GM21390 (cell line): ENCODE data around the gene GRK6.
A peak's percentile ranks its signal among the peaks of the same experiment; 100 is the strongest.

ENCODE experiments used
- ATAC-seq: cut with Tn5 transposase; IDR thresholded peaks from one replicate; pipeline ENCODE4 v1.9.1; 2021; ENCODE audit not compliant: unreplicated experiment

The GRK6 gene

DNA sequence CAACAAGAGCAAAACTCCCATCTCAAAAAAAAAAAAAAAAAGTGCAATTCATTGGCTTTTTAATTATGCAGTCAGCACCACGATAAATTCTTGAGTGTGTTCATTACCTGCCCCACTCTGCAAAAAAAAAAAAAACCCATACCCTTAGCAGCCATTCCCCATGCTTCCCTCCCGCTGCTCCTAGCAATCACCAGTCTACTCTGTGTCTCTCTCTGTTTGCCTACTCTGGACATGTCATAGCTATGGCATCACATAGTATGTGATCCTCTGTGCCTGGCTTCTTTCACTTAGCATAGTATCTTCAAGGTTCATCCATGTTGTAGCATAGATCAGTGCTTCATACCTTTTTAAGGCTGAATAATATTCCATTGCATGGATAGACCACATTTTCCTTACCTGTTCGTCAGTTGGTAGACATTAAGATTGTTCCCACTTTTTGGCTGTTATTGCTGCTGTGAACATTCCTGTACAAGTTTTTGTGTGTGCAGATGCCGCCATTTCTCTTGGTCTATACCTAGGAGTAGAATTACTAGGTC lies 13.1 kb downstream of the GRK6 start:
- no peak for ATAC-seq

DNA sequence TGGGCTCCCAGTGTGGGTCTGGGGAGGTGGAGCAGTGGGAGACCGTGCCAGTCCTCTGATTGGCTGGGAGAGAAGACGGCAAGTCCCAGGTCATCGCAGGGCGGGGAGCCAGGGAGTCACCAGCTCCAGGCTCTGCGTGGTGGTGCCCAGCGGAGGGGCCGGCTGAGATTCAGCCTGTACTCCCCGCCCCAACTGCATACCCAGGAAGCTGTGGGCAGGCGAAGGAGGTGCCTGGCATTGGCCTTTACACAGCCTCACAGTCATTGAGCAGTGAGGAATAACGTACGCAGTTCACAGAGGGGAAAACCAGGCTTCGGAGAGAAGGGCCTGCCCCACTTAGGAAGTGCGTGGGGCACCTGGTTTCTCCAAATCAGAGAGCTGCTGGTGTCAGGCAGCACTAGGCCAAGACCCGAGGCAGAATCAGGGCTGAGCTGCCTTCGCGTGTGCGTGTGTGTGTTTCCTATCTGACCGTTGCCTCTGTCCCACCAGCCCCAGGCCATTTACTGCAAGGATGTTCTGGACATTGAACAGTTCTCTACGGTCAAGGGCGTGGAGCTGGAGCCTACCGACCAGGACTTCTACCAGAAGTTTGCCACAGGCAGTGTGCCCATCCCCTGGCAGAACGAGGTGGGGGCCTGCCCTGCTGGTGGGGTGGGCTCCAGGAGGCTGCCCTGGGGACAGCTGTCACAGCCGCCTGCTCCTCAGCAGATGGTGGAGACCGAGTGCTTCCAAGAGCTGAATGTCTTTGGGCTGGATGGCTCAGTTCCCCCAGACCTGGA lies 13.9 kb downstream of the GRK6 start:
- ATAC-seq, result no peak

DNA sequence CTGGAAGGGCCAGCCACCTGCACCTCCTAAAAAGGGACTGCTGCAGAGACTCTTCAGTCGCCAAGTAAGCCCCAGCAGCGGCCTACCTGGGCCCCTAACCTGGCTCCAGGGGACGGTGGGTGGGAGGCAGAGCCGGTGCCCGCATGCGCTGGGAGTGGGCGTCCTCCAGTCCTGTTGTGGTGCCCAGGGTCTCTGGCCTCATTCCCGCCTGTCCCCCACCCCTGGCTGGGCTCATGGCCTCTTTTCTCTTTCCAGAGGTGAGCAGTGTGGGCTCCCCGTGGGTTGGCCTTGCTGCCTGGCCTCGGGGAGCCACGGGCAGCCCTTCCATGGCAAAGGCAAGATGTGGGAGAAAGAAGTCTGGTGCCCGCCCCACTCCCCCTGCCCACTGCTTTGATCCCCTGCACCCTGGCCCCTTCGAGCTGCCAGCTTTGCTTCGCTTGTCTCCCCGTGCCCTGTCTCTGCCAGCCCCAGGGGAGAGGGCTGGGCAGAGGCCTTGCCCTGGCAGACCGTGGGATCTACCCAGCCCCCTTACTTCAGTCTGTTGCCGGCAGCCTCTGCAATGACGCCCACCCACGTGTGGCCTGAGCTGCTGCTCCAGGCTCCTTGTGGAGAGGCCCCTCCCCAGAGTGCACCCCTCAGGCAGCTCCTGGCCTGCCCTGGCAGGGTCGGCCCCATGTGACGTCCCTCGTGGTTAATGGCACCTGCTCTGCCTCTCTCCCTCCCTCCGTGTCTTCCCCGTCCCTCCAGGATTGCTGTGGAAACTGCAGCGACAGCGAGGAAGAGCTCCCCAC lies 14.7 kb downstream of the GRK6 start:
- no peak for ATAC-seq

DNA sequence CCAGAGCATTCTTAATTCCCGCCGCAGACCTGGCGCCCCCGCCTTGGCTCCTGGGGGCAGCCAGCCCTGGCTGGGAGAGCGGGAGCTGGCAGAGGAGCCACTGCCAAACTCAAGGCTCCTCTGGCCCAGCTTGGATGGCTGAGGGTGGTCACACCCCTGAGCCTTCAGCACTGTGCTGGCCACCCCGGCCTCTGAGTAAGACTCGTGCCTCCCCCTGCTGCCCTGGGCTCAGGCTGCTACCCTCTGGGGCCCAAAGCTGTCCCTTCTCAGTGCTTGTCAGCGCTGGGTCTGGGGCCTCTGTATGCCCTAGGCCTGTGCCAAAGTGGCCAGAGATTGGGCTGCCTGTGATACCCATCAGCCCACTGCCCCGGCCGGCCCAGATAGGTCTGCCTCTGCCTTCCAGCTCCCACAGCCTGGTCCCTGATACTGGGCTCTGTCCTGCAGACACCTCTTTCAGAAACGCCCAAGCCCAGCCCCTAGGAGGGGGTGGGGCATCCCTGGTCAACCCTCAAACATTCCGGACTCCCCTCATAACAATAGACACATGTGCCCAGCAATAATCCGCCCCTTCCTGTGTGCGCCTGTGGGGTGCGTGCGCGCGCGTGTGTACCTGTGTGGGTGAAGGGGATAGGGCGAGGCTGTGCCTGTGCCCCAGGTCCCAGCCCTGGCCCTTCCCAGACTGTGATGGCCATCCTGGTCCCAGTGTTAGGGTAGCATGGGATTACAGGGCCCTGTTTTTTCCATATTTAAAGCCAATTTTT lies 15.8 kb downstream of the GRK6 start:
- no peak for ATAC-seq

DNA sequence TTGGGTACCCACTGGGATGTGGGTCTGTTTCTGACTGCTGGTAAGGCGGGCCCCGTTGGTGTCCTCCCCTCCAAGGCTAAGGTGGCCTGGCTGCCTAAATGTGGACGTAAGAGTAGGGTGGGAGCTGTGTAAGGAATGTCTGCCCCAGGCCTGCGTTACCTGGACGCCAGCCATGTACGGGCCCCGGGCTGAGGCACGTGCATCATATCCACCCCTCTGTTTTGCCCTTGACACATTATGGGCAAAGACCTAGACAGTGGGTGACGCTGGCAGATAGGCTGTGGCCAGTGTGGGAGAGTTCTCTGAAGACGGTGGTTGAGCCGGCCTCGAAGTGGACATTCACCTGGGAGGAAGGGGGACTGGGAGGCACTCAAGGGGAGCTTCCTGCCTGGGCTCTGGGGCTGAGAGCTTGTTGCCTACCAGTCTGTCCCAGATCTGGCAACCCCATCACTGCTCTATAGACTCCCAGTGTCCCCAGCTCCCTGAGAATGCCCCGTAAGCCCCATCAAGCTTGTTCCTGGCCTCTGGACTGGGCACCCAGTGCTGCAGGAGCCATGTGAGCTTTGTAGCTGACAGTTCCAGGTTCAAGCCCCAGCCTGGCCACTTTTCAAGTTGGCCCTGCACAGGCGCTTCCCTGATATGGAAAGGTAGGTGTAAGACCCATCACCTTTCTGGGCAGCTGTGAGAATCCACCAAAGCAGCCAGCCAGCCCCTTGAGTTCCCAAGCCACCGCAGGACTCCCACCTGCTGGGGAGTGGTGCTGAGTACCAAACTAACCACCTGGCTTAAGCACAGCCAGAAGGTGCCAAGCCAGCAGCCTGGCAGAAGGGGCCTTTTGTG lies 16.9 kb downstream of the GRK6 start:
- ATAC-seq, result no peak

DNA sequence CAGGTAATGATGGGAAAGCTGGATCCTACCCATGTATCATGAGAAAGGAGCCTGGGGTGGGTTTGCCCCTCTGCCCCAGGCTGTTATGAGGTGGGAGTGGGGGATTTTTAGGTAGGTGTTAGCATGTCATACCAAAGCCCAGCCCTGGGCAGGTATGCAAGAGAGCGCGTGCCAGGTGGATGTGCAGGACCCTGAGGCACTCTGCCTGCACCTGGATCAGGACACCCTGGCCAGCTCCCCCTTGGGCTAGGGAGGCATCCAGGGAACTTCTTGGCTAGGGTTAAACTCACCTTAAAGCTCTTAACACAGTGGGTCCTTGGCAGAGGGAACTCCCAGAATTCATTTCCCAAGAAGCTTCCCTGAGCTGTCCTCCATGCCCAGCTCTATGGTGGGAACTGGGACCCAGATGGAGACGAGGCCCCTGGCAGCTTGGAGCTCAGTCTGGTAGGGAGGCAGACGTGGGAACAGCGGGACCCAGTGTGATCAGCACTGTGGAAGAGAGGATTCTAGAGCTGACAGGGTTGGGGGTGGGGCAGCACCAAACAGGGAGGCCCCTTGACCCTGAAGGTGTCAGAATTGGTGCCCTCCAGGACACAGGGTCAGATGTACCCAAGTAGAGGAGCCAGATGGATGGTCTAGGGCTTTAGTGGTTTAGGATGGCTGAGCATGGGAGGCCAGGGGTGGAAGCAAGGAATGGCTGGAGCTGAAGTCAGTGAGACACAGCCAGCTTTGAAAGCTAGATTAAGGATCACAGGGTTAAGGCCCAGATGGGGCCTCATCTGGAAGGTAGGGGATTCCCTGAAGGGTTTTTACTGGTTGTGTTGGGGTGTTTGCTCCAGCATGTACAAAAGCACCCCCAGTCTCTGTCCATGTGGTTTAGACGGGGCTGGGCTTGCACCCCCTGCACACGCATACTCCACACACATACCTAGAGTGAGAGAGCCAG lies 17.9 kb downstream of the GRK6 start:
- no peak for ATAC-seq

DNA sequence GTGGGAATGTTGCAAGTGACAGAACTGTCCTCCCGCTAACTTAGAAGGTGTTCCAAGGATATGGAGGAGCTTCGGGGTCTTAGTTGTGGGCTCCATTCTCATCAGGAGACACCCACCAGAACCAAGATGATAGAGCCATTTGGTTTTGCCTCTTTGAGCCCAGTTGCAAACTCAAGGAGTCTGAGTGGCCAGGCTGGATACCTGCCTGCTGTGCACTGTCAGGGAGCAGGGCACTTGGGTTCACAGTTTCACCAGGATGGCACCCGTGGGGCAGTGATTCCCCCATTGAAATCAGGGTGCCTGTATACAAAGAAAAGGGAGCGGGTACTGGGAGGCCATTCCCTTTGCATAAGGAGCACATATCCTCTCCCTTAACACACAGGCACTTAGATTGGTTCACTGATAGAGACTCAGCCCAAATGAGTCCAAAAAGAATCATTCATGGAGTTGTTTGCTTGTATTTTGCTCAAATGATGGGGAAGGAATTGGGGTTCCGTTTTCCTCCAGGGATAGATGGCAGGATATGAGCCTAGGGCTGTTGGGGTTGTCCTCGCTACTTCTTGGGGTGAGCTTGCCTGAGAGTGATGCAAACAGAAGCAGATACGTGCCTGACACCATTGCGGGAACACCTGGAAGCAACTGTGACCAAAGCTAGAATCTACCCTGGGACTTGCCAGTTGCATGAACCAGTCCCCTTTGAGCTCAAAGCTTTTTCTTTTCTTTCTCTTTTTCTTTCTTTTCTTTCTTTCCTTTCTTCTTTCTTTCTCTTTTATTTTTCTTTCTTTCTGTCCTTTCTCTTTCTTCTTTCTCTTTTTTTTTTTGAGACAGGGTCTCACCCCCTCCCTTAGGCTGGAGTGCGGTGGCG lies 18.8 kb downstream of the GRK6 start:
- no peak for ATAC-seq

DNA sequence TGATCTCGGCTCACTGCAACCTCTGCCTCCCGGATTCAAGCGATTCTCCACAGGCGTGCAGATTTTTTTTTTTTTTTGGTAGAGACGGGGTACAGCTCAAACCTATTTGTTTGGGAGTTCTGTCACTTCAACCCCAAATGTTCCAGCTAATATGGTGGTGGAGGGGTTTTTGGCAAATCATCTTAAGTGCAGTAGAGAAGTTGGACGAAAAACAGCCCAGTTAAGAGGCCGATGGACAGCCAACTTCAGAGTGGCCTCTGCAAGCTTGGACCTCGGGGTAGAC lies 19.4 kb downstream of the GRK6 start:
- no peak for ATAC-seq

DNA sequence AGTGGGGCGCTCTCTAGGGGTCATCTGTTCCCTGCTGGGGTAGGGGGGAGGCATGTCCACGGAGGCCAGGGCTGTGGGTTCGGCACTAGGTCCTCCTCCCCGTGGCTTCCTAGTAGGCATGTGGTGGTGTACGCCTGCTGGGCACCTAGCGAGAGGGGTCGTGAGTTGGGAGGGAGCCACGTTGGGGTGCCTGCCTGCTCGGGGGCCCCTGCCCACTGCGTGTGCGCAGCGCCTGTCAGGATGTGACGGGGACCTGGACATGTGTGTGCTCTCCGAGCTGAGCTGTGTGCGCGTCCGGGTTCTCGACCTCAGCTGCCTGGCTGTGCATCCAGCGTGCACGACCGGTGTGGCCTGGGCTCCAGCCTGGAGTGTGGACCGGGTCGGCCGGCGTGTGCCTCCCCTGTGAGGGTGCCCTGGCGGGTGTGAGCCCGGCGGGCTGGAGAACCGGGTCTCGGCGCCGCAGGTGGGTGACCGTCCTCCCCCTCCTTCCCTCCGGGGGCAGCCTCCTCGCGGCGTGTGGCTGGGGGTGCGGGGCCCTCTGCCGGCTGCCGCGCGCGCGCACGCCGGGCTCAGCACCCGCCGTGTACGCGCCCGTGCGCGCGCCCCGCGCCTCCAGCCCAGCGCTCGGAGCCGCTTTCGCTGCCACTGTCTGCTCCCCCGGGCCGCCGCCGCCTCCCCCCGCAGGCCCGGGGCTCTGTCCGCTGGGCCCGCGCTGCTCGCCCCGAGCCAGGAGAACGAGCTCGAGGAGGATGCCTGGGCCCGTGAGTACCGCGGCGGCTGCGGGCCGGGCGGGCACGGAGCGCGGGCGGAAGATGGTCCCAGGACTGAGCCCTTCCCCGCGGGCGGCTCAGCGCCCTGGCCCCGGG lies 20.0 kb downstream of the GRK6 start, which contains the start of gene PRR7:
TSS of gene PRR7 (plus strand) at position 615 of the 866 bp plus-strand sequence. CDS start 8,254 bp downstream, outside the sequence.
- peak; percentile 51 for ATAC-seq

DNA sequence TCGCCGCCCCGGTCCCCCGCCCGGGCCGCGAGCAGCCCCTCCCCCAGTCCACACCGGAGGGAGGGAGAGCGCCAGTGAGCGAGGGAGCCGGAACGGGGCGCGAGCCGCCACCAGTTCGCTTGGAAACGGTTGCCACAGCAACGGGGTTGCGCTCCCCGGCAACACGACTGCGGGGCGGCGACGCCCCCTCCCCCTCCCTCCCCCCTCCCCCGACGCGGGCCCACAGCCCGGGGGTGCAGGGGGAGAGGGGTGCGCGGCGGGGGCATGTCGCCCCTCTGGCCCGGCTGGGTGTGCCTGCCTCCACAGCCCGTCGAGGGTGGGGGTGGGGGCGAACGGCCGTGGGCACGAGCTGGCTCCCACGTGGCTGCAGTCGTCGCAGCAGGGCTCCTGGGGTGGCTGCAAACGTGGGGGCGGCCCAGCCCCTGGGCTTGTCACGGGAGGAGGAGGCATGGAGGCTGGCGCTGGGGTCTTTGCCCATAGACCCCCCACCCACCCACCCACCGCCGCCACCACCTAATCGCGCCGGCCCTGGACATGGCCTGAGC lies 20.7 kb downstream of the GRK6 start:
- peak; percentile 39 for ATAC-seq

DNA sequence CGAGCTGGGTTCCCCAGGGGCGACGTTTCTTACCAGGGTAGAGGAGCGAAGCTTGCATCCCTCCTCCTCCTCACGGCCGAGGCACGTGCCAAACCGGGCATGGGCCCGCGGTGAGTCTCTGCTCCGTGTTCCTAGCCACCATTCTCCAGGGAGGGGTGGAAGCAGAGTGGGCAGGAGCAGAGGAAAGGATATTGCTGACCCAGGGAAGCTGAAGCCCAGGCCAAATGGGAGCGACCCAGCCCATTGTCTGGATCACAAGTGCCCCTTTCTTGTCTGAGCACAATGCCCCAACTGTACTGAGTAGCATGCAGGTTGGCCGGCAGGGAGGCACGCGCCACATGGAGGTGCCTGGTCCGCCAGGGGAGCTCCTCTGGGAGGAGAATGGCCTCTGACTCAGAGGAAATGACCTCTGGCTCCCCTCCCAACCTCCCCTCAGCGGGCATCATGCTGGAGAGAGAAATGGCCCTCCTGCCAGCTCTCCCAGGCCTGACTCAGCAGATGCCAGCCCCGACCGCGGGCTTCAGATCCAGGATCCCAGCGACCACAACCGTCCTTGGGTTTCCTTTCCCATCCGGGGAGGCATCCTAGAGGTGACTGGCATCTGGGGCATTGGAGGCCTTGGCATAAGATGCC lies 21.3 kb downstream of the GRK6 start:
- no peak for ATAC-seq

DNA sequence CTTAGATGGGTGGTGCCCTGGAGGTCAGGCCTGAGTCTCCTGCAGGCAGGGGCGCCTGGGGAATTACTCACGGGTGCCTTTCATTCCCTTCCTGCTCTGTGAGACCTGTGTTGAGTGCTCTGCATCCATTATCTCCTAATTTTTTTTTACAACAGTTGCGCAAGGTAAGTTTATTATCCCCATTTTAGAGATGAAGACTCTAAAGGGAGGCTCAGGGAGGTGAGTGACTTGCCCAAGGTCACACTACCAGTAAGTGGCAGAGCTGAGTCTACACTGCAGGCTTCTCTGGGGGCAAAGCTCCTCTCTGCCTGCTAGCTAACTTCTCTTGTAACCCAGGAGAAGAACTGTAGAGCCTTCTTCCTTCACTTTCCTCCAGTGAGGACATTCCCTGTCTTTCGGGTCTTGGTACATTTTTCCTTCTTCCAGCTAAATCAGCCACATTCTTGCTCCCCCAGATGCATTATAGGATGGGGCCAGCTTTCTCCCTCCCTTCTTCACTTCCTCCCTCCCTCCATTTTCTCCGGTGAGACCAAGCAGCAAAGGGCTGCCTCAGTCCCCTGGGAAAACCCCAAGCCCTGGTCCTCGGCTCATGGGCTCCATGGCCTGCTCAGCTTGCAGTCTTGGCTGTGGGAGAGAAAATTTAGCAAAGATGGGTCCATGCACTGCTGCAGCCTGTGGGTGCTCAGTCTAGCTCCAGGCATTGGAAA lies 21.9 kb downstream of the GRK6 start:
- ATAC-seq, result no peak

DNA sequence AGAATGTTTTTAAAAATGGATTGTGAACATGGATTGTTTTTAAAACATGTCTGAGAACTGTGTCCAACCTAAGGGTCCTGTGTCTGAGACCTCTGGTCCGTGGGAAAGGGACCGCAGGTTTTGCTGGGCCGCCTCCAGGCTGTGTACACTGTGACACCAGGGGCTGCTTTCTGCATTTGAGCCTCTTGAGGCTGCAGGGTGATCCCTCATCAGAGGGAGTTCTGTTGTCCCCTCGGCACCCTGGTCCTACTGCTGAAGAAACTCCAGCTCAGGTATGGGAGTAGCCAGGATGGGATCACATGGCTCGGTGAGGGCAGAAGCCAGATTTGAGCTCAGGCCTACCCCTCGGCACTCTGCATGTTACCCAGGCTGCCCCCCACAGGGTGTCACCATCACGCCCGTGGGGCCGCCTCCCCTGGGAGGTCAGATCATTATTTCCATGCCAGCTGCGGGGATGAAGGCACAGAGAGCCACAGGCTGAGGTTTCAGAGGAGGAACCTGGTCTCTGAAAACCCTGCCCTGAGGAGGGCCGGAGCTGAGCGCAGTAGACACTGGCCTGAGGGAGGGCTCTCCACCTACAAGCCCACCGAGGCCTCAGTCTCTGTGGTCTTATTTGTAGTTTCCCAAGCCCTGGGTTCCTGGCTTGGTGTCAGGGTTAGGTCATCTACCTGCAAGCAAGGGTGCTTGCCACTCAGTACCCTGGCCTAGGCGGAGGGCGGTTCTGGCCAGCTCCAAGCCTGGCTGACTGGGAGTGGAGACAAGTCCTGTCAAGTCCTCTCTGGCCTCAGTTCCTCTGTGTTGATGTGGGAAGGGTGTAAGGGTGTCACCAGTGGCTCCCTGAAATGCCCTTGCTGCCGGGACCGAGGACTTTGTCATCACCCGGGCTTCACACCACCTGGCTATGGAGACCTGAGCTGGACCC lies 22.9 kb downstream of the GRK6 start:
- no peak for ATAC-seq

DNA sequence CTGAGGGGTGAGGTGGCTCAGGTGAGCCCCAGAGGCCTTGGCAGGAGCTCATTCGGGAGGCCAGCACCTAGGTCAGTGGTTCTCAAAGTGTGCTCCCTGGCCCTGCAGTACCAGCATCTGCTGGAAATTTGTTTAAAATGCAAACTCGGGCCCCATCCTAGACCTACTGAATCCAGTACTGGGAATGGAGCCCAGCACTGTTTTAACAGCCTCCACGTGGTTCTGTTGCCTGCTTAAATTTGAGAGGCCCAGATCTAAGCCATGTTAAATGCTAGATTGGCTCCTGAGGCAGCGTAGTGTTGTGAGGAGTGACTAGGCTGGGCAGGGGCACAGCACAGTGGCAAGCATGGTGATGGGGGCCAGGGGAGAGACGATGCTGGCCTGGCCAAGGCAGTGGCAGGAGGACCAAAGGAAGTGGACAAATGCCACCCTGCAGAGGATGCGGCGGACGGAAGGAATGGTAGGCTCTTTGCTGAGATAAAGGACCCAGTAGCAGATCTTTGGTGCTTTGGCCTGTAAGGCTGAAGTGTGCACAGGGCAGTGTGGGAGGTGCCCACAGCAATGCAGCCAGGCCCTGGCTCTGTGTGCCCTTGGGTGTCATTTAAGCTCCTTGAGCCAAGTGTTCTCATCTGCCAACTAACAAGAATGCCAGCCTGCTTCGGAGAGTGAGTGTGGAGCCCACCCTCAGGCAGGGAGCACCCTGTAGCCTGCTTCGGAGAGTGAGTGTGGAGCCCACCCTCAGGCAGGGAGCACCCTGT lies 24.4 kb downstream of the GRK6 start:
- ATAC-seq, result no peak
